ENCODE results near the gene HEATR3. TPM values are rescaled to one million over a fixed set of nuclear protein-coding genes. Genes with fewer than 3 reads are reported as not detected.
A peak's percentile ranks its signal among the peaks of the same experiment; 100 is the strongest.

The HEATR3 gene, protein sequence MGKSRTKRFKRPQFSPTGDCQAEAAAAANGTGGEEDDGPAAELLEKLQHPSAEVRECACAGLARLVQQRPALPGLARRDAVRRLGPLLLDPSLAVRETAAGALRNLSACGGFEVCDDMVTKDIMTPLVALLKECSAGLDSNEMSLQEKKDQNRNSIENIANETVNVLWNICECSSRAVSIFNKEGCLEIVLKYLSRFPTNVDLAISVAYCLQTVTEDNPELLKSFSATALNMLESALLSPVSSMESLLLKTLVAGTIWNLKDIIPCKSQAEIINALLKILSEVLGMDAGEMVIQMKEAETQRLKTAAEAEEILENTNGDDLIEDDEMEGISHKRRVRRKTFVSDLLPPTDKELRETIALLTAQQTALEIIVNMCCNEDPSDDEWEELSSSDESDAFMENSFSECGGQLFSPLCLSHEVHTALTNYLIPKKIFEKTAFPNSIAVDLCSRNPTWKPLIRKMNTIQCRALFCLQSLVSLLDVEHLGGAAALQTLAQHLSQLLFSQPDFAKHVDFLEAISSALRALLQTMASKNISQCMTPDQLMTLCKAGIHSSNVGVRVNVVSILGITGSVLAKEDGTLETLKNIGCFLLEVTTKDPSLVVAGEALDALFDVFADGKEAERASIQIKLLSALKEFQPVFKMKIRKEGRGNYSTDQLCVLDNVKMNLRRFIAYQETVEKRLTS
- total RNA-seq (19.4 TPM), polyA plus RNA-seq (7.4 TPM)

- H3K4me1 ChIP-seq (ENCODE audit: insufficient read depth) = no peaks in the 10 kb centered on the region
- peak within 1 kb of the TSS; percentile 79 for H3K4me3 ChIP-seq (ENCODE audit: low read depth, low read length)
- peak; percentile 74 for DNase-seq (ENCODE audit: extremely low spot score)
- H3K36me3 ChIP-seq (ENCODE audit: insufficient read depth) = no peaks in the 10 kb centered on the region
- peak within 1 kb of the TSS; percentile 90 for H3K27ac ChIP-seq (ENCODE audit: low read depth)
- WGBS = 3% methylated on average over 91 of the region's 91 CpGs
Observed at GRCh38 chr16:50065624-50066481, at the start of gene HEATR3. HEATR3 (plus strand) TSS chr16:50065970; CDS start chr16:50066132, 162 bp downstream.

DNA sequence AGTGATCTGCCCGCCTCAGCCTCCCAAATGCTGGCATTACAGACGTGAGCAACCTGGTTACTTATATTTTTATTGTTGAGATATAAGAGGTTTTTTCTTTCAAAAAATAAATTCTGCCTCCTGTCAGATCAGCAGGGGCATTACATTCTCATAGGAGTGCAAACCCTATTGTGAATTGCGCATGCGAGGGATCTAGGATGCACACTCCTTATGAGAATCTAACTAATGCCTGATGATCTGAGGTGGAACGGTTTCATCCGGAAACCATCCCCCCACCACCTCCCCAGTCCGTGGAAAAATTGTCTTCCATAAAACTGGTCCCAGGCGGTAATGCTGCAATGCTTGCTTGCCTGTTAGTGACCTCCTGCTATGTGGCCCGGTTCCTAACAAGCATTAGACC is 48.2 kb upstream of the HEATR3 start:
- WGBS = 82% methylated on average over 9 of the region's 9 CpGs
- no peak overlapping the region for H3K27ac ChIP-seq (ENCODE audit: low read depth)
- DNase-seq (ENCODE audit: extremely low spot score) = no peak
- no peak overlapping the region for H3K4me3 ChIP-seq (ENCODE audit: low read depth, low read length)
- no peaks in the 10 kb centered on the region for H3K4me1 ChIP-seq (ENCODE audit: insufficient read depth)
- no peaks in the 10 kb centered on the region for H3K36me3 ChIP-seq (ENCODE audit: insufficient read depth)

DNA sequence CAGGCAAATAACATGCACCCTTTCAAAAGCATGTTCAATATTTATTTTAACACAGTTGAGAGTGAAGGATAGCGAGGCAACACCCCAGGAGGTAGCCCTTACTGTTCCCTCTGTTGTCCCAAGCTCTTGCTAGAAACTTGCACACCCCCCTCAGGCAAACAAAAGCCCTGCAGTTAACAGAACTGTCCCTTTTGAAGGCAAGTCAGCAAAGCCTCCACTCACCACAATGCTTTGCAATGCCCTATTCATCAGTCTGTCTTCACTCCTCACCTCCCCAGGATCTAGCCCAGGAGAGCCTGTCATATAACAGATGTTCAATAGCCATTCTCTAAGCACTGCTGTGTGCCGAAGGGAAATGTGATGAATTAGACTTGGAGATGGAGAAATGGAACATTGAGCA is 44.2 kb upstream of the HEATR3 start:
- Histone ChIP-seq H3K4me3 (ENCODE audit: low read depth, low read length) (no peak overlapping the region), H3K27ac (ENCODE audit: low read depth) (no peak overlapping the region), H3K36me3 (ENCODE audit: insufficient read depth) (no peaks in the 10 kb centered on the region), H3K4me1 (ENCODE audit: insufficient read depth) (no peaks in the 10 kb centered on the region)
- no peak for DNase-seq (ENCODE audit: extremely low spot score)
- 34% methylated on average over 2 of the region's 2 CpGs for WGBS

DNA sequence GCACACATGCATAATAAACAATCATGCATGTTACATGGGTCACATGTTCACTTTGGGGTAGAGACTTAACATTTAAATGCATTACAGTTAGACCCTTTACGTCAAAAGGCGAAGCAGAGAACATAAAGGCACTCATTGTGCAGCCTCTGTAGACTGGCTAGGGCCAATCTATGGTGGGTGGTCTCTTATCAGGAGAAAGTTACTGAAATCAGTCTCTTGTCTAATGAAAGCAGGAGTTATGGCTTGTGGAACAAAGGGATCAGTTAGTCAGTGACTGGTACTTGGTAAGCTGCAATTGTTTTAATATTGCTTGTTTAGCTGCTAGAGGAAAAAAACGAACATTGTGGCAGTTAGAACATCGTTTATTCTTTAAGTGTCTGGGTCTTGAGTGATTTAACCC is 42.1 kb upstream of the HEATR3 start:
- Histone ChIP-seq H3K36me3 (ENCODE audit: insufficient read depth) (no peaks in the 10 kb centered on the region), H3K4me1 (ENCODE audit: insufficient read depth) (no peaks in the 10 kb centered on the region), H3K4me3 (ENCODE audit: low read depth, low read length) (no peak overlapping the region), H3K27ac (ENCODE audit: low read depth) (no peak overlapping the region)
- 35% methylated on average over 4 of the region's 4 CpGs for WGBS
- DNase-seq (ENCODE audit: extremely low spot score) = no peak

DNA sequence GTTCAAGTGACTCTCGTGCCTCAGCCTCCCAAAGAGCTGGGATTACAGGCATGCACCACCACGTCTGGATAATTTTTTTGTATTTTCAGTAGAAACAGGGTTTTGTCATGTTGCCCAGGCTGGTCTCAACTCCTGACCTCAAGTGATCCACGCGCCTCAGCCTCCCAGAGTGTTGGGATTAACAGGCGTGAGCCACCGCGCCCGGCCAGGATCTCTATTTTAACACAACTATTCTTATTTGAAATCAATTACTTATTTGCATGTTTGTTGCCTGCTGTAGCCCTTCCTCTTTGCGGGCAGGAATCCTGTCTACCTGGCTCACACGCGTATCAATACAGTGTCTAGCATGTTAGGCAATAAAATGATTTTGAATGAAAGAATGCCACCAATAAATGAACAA is 41.6 kb upstream of the HEATR3 start:
- Histone ChIP-seq H3K36me3 (ENCODE audit: insufficient read depth) (no peaks in the 10 kb centered on the region), H3K4me3 (ENCODE audit: low read depth, low read length) (no peak overlapping the region), H3K4me1 (ENCODE audit: insufficient read depth) (no peaks in the 10 kb centered on the region), H3K27ac (ENCODE audit: low read depth) (no peak overlapping the region)
- WGBS = 86% methylated on average over 11 of the region's 11 CpGs
- no peak for DNase-seq (ENCODE audit: extremely low spot score)

- DNase-seq (ENCODE audit: extremely low spot score) = peak; percentile 94
- WGBS = under 1% methylated on average over 65 of the region's 65 CpGs
- Histone ChIP-seq H3K4me3 (ENCODE audit: low read depth, low read length) (peak within 1 kb of the TSS; percentile 87), H3K4me1 (ENCODE audit: insufficient read depth) (no peaks in the 10 kb centered on the region), H3K36me3 (ENCODE audit: insufficient read depth) (no peaks in the 10 kb centered on the region), H3K27ac (ENCODE audit: low read depth) (no peak within 1 kb of the TSS)
Observed at GRCh38 chr16:50024684-50025536, 40.9 kb upstream of the HEATR3 start, which contains the start of gene CNEP1R1. CNEP1R1 (plus strand) TSS chr16:50025225; CDS start chr16:50025316, 91 bp downstream.

GRCh38 chr16:50025537-50025931 is 40.2 kb upstream of the HEATR3 start:
- Histone ChIP-seq H3K27ac (ENCODE audit: low read depth) (no peak overlapping the region), H3K36me3 (ENCODE audit: insufficient read depth) (no peaks in the 10 kb centered on the region), H3K4me1 (ENCODE audit: insufficient read depth) (no peaks in the 10 kb centered on the region), H3K4me3 (ENCODE audit: low read depth, low read length) (peak overlapping the region; percentile 87)
- WGBS = under 1% methylated on average over 17 of the region's 17 CpGs
- peak; percentile 21 for DNase-seq (ENCODE audit: extremely low spot score)

GRCh38 chr16:50027829-50028228 is 37.9 kb upstream of the HEATR3 start:
- no peaks in the 10 kb centered on the region for H3K36me3 ChIP-seq (ENCODE audit: insufficient read depth)
- DNase-seq (ENCODE audit: extremely low spot score) = no peak
- H3K4me1 ChIP-seq (ENCODE audit: insufficient read depth) = no peaks in the 10 kb centered on the region
- 97% methylated on average over 5 of the region's 5 CpGs for WGBS
- H3K27ac ChIP-seq (ENCODE audit: low read depth) = no peak overlapping the region
- no peak overlapping the region for H3K4me3 ChIP-seq (ENCODE audit: low read depth, low read length)

- H3K4me3 ChIP-seq (ENCODE audit: low read depth, low read length) = no peak overlapping the region
- no peak for DNase-seq (ENCODE audit: extremely low spot score)
- H3K27ac ChIP-seq (ENCODE audit: low read depth) = no peak overlapping the region
- H3K4me1 ChIP-seq (ENCODE audit: insufficient read depth) = no peaks in the 10 kb centered on the region
- peaks cover 2% of the 10 kb centered on the region for H3K36me3 ChIP-seq (ENCODE audit: insufficient read depth)
- 75% methylated on average over 3 of the region's 3 CpGs for WGBS
Observed at GRCh38 chr16:50035468-50035992, 30.2 kb upstream of the HEATR3 start.

DNA sequence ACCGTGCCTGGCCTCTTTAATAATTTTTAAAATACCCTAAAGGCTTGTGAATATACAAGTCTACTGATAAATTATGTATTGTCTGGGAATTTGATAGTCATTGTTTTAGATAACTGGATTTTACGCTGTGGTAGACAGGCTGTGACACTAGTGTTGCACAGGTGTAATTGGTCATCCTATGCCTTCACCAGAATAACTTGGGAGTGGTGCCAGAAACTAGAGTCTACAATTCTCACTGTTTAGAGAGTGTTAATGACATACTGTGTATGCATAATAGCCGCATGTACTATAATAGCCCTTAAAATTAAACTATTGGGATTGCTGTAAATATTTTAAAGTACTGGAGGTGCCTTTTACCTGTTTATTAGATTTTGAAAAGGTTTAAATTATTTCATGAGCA is 29.3 kb upstream of the HEATR3 start:
- Histone ChIP-seq H3K4me3 (ENCODE audit: low read depth, low read length) (no peak overlapping the region), H3K36me3 (ENCODE audit: insufficient read depth) (peaks cover 2% of the 10 kb centered on the region), H3K4me1 (ENCODE audit: insufficient read depth) (no peaks in the 10 kb centered on the region), H3K27ac (ENCODE audit: low read depth) (no peak overlapping the region)
- no peak for DNase-seq (ENCODE audit: extremely low spot score)
- 89% methylated on average over 3 of the region's 3 CpGs for WGBS

DNA sequence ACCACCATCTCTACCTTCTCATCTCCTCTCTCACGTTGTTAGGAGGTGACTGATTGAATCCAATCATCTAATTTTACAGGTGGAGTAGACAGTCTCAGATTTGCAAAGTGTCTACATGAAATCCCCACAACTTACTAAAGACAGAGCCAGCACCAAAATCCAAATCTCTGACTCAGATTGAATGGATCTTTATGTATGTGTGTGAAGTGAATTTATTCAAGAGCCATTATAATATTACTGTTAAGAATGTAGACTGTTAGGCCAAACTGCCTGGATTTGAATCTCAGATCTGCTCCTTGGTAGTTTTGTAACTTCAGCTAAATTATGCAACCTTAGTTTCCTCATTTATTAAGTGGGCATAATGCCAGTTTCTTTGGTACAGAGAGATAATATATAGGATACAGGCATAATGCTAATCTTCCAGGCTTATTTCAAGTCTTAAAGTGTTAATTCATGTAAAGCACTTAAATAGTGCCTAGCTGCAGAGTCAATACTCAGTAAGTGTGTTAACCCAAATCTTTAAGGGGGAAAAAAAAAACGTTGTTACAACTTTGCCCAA is 28.0 kb upstream of the HEATR3 start:
- no peak overlapping the region for H3K27ac ChIP-seq (ENCODE audit: low read depth)
- H3K36me3 ChIP-seq (ENCODE audit: insufficient read depth) = peaks cover 2% of the 10 kb centered on the region
- no peak for DNase-seq (ENCODE audit: extremely low spot score)
- no peaks in the 10 kb centered on the region for H3K4me1 ChIP-seq (ENCODE audit: insufficient read depth)
- WGBS = 57% methylated on average over 2 of the region's 2 CpGs
- H3K4me3 ChIP-seq (ENCODE audit: low read depth, low read length) = no peak overlapping the region

- H3K36me3 ChIP-seq (ENCODE audit: insufficient read depth) = peaks cover 2% of the 10 kb centered on the region
- 78% methylated on average over 4 of the region's 4 CpGs for WGBS
- DNase-seq (ENCODE audit: extremely low spot score) = no peak
- peak overlapping the region; percentile 16 for H3K27ac ChIP-seq (ENCODE audit: low read depth)
- no peaks in the 10 kb centered on the region for H3K4me1 ChIP-seq (ENCODE audit: insufficient read depth)
- H3K4me3 ChIP-seq (ENCODE audit: low read depth, low read length) = no peak overlapping the region
Observed at GRCh38 chr16:50038286-50038685, 27.5 kb upstream of the HEATR3 start.

Data from urinary bladder (tissue), 4 donors.